Dendritic cell treated with granulocyte-macrophage colony-stimulating factor and Interleukin-4, amounts not matched to agents 40 ng/mL and 50 ng/mL, for 4 days (primary cell): ENCODE results near the gene KCNJ12.

Experiments used
- H3K27ac Mint-ChIP-seq: one replicate; pipeline ENCODE4 v1.8.0; 2022; ENCODE audit warnings: mild to moderate bottlenecking, mixed read lengths
- H3K27me3 Mint-ChIP-seq: one replicate; pipeline ENCODE4 v1.8.0; 2022; ENCODE audit warnings: mild to moderate bottlenecking, mixed read lengths
- H3K36me3 Mint-ChIP-seq: one replicate; pipeline ENCODE4 v1.8.0; 2022; ENCODE audit warnings: low read depth, mixed read lengths
- H3K4me1 Mint-ChIP-seq: one replicate; pipeline ENCODE4 v1.8.0; 2022; ENCODE audit warnings: low read depth, mixed read lengths
- H3K4me3 Mint-ChIP-seq: one replicate; pipeline ENCODE4 v1.8.0; 2022; ENCODE audit warnings: mild to moderate bottlenecking, moderate library complexity, mixed read lengths
- H3K9me3 Mint-ChIP-seq: one replicate; pipeline ENCODE4 v1.8.0; 2022; ENCODE audit warnings: mixed read lengths
- intact Hi-C: fragments of 100-400 bp; cut with micrococcal nuclease; formaldehyde crosslinking; loops from one replicate; pipeline ENCODE4 v1.15.0; 2022

Gene KCNJ12

DNA sequence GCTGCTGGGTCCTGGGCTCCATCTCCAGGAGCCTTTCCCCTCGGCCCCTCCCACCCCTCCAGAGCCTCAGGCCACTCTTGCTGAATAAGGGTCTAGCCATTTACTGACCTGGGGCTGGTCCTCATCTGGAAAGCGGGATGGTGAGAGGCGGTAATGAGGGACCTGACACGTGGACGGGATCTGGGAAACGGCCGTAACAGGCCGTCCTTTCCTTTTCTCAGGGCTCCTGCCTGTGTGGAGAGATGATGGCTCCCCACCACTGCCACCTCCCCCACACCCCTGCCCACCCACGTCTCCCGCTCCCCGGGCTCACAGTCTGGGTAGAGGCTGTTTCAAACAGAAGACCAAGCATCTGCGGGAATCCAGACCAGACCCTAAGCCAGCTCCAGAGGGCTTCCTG is 20.6 kb upstream of the KCNJ12 start:
- Mint-ChIP-seq H3K27ac (no peak overlapping the region), H3K4me1 (peaks cover 6% of the 10 kb centered on the region), H3K36me3 (no peaks in the 10 kb centered on the region), H3K9me3 (no peaks in the 10 kb centered on the region), H3K4me3 (no peak overlapping the region), H3K27me3 (peaks cover 13% of the 10 kb centered on the region)
- intact Hi-C loops, result no loop called here

DNA sequence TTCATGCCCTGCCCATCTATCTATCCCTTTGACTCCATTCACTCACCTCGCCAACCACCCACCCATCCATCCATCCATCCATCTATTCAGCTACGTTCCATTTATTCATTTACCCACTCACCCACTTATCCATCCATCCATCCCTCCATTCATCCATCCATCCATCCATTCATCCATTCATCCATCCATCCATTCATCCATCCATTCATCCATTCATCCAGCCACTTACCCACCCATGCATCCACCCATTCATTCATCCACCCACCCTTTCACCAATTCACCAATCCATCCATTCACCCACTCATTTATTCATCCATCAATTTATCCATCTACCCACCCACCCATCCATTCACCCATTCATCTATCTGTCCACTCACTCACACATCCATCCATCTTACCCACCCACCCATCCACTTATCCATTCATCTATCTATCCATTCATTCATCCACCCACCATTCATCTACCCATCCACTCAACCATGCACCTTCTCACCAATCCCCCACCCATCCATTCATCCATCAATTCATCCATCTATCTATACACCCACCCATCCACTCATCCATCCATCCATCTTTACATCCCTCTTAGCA is 19.5 kb upstream of the KCNJ12 start:
- Mint-ChIP-seq H3K27ac (no peak overlapping the region), H3K9me3 (no peaks in the 10 kb centered on the region), H3K4me1 (peaks cover 6% of the 10 kb centered on the region), H3K27me3 (peaks cover 13% of the 10 kb centered on the region), H3K4me3 (no peak overlapping the region), H3K36me3 (no peaks in the 10 kb centered on the region)
- intact Hi-C loops, result no loop called here

DNA sequence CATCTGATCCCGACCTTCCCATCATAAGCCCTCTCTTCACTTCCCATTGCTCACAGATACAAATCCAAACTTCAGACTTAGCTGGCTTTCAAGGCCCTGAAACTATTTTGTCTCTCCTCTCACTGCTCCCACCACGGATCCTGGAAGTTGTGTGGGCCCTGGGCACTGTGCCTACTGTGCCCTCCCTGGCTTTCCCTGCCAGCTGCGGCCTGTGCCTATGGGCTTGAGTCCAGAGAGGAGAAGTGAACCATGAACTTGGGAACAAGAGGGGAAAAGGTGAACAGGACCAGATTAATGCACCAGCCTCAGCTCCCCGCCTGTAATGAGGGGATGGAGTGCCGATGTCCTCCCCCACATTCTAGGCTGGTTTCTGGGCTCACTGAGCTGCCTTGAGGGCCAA is 18.9 kb upstream of the KCNJ12 start:
- Mint-ChIP-seq H3K4me1 (peaks cover 6% of the 10 kb centered on the region), H3K9me3 (no peaks in the 10 kb centered on the region), H3K4me3 (no peak overlapping the region), H3K27ac (no peak overlapping the region), H3K36me3 (no peaks in the 10 kb centered on the region), H3K27me3 (peaks cover 13% of the 10 kb centered on the region)
- intact Hi-C loops, result no loop called here

DNA sequence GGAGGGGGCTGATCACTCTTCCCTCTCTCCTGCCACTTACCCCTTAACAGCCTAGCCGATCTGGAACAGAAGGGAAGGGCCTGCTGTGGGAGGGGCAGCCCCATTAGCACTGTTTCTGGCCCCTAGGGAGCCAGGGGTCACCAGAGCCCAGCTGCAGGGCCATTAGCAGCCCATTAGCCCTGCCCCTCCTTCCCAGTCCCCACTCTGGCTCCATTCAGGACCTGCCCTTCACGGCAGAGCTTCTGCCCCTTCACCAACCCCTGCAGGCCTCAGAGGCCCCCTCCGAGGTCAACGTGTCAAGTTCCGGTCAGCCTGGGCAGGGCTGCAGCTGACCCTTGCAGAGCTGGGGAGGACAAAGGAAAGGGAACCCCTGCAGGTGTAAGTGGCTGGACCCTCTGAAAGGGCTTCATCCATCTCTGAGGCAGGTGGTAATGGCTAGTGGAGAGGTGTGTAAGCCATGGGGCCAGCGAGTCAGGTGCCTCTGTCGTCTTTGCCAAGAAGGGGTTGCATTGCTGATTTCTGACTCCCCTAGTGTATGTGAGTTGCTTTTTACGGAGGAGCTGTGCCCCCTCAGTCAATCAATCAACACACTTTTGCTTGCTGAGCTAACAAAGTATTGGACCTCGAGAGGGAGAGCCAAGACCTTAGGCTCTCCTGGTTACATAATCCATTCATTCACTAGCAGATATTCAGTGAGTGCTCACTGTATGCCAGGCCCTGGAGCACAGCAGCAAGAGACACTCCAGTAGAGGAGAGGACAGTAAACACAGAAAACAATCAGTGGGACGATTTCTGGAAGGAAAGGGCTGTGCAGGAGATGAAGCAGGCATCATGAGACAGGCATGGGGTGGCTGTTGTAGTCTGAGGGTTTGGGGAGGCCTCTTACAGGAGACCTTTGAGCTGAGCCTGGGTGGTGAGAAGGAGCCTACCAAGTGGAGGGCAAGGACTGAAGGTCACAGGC is 18.2 kb upstream of the KCNJ12 start:
- intact Hi-C loops, result no loop called here
- Mint-ChIP-seq H3K9me3 (no peaks in the 10 kb centered on the region), H3K27ac (no peak overlapping the region), H3K4me1 (peaks cover 5% of the 10 kb centered on the region), H3K4me3 (no peak overlapping the region), H3K27me3 (peaks cover 12% of the 10 kb centered on the region), H3K36me3 (no peaks in the 10 kb centered on the region)

DNA sequence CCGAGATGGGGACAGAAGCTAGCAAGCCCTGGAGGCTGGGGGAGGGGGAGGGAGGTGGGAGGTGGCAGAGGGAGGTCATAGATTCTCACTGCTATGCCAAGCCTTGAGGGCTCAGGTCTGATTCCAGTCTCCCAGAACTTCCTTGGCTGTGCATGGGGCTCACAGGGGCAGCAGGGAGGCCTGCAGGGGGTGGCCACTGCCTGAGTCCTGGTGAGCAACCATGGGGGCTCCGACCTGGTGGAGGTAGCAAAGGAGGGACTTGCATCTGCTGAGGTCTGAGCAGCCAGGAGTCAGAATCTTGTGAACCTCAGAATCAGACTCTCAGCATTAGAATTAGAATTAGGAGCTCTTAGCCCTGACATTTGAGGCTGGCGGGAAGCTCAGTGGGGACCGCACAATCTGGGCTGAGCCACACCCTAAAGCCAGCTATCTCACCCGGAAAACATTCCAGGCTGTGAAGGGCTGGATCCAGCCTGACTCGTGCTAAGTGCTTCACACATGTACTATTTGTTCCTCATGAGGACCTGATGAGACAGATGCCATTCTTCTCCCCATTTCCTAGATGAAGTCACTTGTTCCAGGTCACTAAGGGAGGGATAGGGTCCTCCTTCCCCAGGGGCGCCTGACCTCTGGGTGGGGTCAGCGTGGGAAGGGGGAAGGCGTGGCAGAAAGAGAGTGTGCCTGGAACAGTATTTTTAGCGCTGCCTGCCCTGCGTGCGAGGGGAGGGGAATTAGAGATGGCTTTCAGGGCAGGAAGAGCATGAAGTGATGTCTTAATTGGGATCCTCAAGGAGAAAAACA is 17.3 kb upstream of the KCNJ12 start:
- Mint-ChIP-seq H3K9me3 (no peaks in the 10 kb centered on the region), H3K27me3 (peaks cover 6% of the 10 kb centered on the region), H3K27ac (no peak overlapping the region), H3K4me3 (no peak overlapping the region), H3K4me1 (no peaks in the 10 kb centered on the region), H3K36me3 (no peaks in the 10 kb centered on the region)
- intact Hi-C loops, result no loop called here

DNA sequence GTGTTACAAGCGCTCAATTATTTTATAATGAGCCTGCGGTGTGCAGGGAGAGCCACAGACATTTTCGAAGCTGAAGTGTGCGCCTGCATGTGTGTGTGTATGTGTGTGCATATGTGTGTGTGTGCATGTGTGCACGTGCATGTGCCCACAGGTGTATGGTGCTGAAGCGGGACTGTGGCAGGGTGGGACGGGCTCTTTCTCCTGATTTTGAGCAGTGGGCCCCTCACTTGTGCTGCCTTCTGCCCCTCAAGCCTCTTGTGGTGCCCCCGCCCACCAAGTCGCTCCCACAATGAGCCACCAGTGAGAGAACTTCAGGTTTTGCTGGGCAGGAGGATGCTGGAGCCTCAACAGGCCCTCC is 16.7 kb upstream of the KCNJ12 start:
- H3K36me3 Mint-ChIP-seq, result no peaks in the 10 kb centered on the region
- H3K9me3 Mint-ChIP-seq, result no peaks in the 10 kb centered on the region
- no peaks in the 10 kb centered on the region for H3K4me1 Mint-ChIP-seq
- intact Hi-C loops, result no loop called here
- no peak overlapping the region for H3K4me3 Mint-ChIP-seq
- H3K27me3 Mint-ChIP-seq, result peaks cover 3% of the 10 kb centered on the region
- H3K27ac Mint-ChIP-seq, result no peak overlapping the region

DNA sequence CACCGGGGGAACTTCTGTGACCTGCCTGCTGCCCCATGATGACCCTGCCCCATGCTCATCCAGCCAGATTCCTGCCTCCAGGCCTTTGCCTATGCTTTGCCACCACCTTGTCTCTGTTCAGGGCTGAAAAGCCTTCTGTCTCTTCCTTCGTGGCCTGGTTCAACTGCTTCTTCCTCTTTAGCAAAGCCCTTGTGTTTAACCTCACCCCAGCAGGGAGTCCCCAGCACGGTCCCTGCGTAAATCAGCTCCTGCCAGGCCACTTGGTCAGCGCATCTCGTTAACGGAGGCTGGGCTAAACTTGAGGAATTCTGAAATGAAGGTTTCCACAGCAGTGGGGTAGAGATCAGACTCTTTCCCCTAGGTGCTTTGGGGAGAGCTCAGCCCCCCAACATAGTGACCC is 16.1 kb upstream of the KCNJ12 start:
- Mint-ChIP-seq H3K4me3 (no peak overlapping the region), H3K9me3 (no peaks in the 10 kb centered on the region), H3K27me3 (no peaks in the 10 kb centered on the region), H3K27ac (no peak overlapping the region), H3K4me1 (no peaks in the 10 kb centered on the region), H3K36me3 (no peaks in the 10 kb centered on the region)
- intact Hi-C loops, result no loop called here

DNA sequence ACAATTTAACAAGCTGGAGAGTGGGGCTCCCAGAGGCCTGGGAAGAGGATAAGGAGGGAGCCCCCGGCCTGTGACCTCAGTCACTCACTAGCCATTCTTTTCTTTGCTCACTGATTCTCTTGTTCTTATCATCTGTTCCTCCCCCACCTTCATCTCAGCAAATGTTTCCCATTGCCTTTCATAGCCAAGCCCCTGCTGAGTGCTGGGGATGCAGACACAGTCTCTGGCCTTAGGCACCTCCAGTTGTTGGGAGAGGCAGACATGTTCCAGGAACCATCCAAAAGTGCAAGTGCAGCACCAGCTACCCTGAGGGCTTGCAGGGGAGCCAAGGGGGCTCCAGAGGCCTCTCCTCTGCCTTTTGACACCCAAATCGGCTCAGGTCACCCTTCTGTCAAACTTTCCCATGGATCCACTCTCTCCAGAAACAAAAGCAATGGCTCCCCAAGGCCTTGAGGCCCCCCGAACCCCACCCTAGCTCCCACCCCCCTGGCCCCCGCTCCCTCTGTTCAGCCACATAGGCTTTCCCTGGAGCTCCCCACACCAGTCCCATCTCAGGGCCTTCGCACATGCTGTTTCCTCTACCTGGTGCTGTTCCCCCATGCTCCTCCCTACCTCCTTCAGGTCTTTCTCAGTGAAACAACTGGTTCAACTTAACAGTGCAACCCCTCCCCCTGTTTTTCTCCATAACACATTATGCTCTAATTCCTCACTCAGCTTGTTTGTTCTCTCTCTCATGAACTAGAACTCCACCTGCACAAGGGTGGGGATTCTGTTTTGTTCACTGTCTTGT is 14.9 kb upstream of the KCNJ12 start:
- intact Hi-C loops, result no loop called here
- H3K27ac Mint-ChIP-seq, result no peak overlapping the region
- no peaks in the 10 kb centered on the region for H3K4me1 Mint-ChIP-seq
- no peaks in the 10 kb centered on the region for H3K36me3 Mint-ChIP-seq
- H3K27me3 Mint-ChIP-seq, result no peaks in the 10 kb centered on the region
- no peaks in the 10 kb centered on the region for H3K9me3 Mint-ChIP-seq
- H3K4me3 Mint-ChIP-seq, result no peak overlapping the region

DNA sequence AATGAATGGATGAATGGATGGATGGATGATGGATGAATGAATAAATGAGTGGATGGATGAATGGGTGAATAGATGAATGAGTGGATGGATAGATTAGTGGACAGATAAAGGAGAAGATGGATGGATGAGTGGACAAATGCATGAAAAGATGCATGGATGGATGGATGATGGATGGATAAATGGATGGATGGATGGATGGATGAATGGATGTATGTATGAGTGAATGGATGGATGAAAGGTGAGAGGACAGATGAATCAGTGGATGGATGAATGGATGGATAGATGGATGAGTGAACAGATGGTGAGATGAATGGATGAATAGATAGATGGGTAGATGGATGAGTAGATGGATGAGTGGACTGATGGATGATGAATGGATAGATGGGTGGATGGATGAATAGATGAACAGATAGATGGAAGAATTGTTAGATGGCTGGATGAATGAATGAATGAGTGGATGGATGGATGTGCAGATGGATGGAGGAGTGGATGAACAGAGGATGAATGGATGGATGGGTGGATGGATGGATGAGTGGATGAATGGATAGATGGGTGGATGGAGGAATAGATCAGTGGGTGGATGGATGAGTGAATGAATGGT is 13.7 kb upstream of the KCNJ12 start:
- Mint-ChIP-seq H3K4me3 (no peak overlapping the region), H3K9me3 (no peaks in the 10 kb centered on the region), H3K27me3 (no peaks in the 10 kb centered on the region), H3K36me3 (no peaks in the 10 kb centered on the region), H3K4me1 (no peaks in the 10 kb centered on the region), H3K27ac (no peak overlapping the region)
- intact Hi-C loops, result no loop called here

DNA sequence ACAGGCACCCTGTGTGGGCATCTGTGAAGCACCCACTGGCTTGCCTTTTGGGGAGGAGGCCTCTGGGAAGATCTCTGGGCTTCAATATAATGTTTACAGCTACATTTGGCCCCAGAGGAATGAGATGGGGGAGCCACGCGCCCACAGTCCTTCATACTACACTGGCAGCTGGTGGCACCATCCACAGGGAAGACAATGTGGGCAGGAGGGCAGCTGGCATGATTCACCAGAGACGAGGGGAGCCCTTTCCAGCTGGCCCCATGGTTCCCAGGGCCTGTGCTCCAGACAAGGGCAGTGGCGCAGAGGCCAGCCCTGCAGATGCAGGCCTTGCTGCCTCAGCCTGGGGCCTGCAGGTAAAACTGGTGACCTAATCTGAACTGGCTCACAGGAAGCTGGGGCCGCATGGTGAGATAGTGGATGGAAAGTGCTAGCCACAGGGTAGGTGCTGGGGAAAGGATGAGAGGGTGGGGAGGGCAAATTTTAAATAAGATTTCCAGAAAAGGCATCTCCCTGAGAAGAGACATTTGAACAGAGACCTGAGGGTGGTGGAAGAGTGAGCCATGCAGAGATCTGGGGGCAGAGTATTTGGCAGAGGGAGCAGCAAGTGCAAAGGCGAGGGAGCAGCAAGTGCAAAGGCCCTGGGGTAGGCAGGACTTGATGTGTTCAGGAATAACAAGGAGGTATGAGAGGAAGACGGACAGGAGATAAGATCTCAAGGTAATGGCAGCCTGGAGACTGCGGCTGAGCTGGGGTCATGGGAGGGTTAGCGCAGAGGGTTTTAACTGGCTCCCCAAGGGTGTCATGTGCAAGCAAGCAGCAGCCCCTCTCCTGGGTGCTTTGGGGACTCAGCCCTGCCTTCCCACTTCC is 12.1 kb upstream of the KCNJ12 start:
- Mint-ChIP-seq H3K27ac (no peak overlapping the region), H3K4me1 (no peaks in the 10 kb centered on the region), H3K9me3 (no peaks in the 10 kb centered on the region), H3K27me3 (peaks cover 3% of the 10 kb centered on the region), H3K36me3 (no peaks in the 10 kb centered on the region), H3K4me3 (no peak overlapping the region)
- intact Hi-C loops, result no loop called here

DNA sequence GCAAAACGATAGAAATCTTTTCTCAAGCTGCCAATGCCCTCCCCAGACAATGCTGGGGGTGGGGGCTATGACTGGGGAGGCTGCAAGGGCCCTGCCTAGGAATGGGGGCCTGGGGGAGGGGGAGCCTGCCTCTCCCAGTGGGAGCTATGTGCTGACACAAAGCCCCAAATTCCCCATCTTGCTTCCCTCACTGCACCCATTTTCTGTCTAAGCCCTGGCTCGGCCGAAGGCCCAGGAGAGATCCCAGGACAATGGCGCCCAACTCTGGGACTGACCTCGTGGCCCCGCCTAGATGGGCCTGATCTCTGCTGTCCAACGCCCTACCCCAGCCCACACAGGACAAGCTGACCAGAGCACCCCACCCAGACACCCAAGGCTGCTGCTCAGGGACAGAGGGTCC is 11.1 kb upstream of the KCNJ12 start:
- Mint-ChIP-seq H3K36me3 (no peaks in the 10 kb centered on the region), H3K27ac (no peak overlapping the region), H3K4me3 (no peak overlapping the region), H3K9me3 (no peaks in the 10 kb centered on the region), H3K27me3 (peaks cover 5% of the 10 kb centered on the region), H3K4me1 (peaks cover 5% of the 10 kb centered on the region)
- intact Hi-C loops, result no loop called here

DNA sequence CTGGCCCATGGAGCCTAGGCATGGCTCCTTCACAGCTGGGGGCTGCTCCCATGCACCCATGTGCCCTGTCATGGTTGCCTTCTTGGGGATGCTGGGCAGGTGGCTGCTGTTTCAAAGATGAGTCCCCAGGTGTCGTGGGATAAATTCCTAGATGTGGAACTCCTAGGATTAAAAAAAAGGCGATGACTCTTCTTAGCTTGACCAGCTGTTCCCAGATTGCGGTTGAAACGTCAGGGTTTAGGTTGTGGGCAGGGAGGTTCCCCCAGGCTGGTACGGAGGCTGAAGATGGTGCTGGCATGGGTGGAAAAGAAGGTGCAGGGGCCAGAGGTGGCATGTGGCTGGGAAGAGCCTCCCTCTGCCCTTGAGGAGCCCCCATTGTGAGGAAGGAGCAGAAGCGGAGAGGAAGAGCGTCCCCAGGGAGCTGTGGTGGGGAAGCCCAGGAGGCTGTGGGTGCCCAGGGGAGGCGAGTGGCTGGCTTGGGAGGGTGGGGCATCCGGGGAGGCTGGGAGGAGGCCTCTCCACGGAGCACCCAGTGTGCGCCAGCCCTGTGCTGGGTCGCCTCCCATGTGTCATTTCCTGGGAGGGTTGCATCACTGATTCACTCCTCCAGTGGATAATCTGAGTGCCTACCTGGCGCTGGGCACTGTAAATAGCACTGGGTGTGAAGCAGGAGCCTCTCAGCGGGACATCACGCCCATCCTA is 7.5 kb upstream of the KCNJ12 start:
- H3K4me3 Mint-ChIP-seq, result no peak overlapping the region
- H3K4me1 Mint-ChIP-seq, result peaks cover 5% of the 10 kb centered on the region
- peaks cover 11% of the 10 kb centered on the region for H3K27me3 Mint-ChIP-seq
- H3K9me3 Mint-ChIP-seq, result no peaks in the 10 kb centered on the region
- H3K36me3 Mint-ChIP-seq, result no peaks in the 10 kb centered on the region
- intact Hi-C loops, result no loop called here
- H3K27ac Mint-ChIP-seq, result no peak overlapping the region
